HG02981 (cell line): ENCODE measurements around the gene RNASEH2A.
A peak's percentile ranks its signal among the peaks of the same experiment; 100 is the strongest.

Experiments
- ATAC-seq: cut with Tn5 transposase; IDR thresholded peaks from one replicate; pipeline ENCODE4 v1.9.1; 2021; ENCODE audit warnings: mild to moderate bottlenecking, moderate library complexity; ENCODE audit not compliant: unreplicated experiment

The RNASEH2A gene

DNA sequence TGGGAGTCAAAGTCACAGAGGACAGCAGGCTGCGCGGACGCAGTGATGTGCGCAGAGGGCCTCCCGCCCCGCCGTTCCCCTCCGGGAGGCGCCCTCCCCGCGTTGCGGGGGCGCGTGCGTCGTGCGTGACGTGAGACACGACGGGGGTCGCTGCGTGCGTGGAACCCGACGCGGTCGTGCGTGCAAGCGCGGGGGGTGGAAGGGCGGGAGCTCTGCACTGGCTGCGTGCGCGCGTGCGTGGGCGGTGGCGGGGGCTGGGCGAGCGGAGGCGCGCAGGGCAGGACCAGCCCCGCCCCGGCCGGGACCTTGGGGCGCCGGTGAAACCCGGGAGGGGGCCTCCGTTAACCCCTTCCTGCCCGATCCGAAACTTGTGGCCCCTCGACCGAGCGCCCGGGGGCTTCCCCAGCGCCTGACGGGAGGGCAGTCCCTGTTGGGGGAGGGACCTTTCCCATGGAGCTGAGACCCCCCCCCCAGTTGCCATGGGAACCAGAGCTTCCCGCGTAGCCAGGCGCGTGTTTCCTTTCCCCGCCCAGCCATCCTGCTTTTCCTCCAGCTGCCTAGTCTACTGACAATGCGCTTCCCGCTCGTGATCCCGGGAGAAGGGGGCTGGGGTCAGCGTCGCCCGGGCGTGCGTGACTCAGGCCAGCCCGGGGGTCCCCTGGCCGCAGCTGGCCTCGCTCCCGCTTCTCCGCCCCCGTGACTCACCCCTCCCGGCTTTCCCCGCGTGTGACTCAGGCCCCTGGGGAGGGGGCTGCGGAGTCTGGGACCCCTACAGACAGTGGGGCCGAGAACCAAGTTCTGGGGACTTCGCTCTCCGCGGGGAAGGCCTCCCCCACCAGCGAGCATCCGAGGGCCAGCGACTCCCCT lies 23.7 kb upstream of the RNASEH2A start:
- ATAC-seq, result peak; percentile 36

DNA sequence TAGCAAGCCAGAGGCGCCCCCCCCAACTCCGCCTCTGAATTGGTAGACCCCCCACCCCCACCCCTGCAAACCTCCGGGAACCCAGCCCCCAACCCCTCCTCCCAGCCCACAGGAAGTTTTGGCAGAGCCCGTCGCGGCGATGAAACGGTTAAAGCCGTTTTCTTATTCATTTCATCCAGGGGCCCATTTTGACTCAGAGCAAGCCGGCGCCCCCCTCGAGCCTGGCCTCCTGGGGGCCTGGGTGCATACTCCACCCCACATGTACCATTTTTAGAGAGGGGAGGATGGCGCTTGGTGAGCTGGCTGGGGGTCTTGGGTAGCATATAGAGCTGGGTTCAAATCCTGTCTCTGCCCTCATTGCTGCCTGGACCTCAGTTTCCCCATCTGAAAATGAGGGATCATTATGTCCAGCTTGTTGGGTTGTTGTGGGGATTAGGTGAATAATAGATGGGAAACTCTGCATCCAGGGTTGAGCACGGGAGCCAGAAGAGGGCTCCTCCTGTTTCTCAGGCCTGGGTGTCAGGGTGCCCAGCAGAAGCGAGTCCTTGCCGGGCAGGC lies 23.0 kb upstream of the RNASEH2A start:
- no peak for ATAC-seq

DNA sequence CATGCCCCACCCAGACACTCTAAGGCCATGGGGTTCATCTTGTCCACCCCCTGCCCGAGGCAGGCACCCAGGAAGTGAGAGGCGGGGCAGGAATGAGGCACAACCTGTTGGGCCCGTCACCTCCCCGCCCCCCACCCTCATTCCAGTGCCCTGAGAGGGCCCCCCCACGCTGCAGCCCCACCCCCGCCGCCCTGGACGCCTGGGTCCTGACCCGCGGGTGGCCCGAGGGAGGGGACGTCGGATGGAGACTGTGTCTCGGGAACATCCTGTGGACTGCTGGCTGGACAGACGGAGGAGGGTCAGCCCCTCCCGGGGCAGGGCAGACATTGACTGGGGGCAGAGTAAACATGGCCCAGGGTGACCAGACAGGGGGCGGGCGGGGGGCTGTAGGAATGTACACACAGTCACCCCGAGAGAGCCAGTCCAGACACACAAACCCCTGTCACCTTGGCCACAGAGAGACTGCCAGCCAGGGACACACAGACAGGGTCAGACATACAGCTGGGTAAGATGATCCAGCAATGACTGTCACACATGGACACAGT lies 22.5 kb upstream of the RNASEH2A start:
- no peak for ATAC-seq

DNA sequence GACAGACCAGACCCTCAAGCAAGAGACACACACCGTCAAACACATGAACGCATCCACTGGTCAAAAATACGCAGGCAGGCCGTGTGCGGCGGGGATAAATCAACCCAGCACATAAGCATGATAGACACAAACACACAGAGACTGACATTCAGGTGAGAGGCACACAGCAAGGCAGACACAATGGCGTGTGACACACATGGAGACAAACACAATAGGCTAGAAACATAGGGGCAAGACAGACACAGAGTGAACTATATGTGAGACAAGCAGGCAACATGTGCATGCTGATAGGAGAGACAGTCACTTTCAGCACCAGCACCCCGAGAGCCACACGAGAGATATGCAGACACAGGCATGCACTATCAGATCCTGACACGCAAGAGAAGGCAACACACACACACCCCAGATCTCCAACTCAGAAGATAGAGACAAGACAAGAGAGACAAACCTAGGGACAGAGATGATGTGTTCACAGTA lies 22.0 kb upstream of the RNASEH2A start:
- no peak for ATAC-seq

DNA sequence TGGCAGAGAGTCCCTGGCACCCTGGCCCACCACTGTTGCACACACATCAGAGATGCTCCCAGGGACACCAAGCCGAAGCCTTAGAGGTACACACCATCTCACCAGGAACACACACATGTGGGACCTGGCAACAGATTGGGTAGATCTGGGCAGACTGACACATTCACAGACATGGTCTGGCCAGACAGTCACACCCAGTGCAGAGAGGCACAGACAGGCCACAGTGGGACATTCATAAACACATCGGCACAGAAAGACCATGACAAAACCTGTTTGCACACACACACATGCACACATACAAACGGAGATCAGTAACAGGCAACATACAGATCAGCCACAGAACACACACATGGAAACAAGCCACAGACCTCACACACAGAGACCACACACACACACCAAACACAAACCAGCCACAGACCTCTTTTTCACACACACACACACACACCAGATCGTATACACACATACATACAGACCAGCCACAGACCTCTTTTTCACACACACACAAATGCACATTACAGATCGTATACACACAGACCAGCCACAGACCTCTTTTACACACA lies 21.4 kb upstream of the RNASEH2A start:
- no peak for ATAC-seq

DNA sequence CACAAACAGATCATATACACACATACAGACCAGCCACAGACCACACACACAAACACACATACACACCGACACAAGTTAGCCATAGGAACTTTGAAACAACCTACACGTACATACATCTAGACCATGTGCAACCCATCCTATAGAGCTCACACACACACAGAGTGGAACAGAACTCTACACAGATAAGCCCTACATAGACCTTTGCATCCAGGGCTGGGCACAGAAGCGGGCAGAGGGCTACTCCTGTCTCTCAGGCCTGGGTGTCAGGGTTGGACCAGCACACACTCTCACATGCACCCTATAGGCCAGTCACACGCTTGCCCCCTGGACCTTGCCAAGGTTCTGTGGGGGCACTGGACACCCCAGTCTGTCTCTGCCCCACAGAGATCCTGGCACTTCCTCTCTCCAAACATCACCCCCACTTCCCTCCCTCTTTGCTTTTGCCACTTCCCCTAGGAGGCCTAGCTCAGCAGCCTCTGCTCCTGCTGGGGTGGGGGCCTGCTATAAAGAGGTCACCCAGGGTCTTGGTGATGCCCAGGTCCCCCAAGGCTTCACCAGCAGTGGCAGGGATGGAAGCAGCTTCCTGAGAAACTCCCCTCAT lies 20.9 kb upstream of the RNASEH2A start:
- ATAC-seq, result no peak

DNA sequence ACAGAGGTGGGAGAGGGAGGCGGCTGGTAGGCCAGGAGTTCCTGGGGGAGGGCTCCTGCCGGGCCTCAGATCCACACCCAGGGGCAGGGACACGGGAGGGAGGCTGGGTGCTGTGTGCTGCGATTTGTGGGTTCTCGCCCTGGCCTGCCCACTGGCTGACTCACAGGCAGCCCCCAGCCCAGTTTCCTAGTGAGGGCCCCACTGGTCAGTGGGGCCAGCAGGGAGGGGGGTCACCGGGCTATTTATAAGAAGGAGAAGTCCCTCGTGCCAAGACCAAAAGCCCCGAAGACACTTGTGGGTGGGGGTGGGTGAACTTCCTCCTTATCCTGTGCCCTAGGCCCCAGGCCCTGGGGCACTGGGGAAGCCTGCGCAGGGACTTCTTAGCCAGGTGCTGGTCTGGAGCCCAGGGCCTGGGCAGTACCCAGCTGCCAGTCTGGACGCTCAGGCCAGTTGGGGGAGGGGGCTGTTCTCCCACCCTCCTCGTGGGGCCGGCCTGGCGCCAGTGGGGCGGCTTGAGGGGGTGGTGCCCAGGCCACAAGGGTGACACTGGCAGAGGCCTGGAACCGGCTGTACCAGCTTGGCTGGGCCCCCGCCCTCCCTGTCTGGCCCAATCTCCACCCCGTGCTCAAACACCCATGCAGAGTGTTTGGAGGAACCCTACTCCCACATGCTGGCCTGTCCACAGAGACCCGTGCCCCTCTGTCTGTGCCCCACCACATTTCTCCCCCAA lies 20.1 kb upstream of the RNASEH2A start:
- no peak for ATAC-seq

DNA sequence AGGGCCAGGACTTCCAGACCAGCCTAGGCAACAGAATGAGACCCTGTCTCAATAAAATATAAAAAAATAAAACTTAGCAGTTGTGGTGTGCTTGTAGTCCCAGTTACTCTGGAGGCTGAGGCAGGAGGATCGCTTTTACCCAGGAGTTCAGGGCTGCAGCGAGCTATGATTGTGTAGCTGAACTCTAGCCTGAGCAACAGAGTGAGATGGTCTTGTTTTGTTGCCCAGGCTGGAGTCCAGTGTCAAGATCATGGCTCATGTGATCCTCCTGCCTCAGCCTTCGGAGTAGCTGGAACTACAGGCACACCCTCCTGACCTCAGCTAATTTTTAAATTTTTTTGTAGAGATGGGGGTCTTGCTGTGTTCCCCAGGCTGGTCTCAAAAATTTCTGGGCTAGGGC lies 19.4 kb upstream of the RNASEH2A start:
- ATAC-seq, result no peak

DNA sequence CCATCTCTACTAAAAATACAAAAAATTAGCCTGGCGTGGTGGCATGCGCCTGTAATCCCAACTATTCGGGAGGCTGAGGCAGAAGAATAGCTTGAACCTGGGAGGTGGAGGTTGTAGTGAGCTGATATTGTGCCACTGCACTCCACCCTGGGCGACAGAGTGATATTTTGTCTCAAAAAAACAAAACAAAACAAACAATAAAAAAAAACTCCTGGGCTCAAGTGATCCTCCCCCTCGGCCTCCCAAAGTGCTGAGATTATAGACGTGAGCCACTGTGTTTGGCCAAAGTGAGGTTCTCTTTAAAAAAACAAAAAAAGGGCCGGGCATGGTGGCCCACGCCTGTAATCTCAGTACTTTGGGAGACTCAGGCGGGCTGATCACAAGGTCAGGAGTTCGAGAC lies 18.9 kb upstream of the RNASEH2A start:
- no peak for ATAC-seq

DNA sequence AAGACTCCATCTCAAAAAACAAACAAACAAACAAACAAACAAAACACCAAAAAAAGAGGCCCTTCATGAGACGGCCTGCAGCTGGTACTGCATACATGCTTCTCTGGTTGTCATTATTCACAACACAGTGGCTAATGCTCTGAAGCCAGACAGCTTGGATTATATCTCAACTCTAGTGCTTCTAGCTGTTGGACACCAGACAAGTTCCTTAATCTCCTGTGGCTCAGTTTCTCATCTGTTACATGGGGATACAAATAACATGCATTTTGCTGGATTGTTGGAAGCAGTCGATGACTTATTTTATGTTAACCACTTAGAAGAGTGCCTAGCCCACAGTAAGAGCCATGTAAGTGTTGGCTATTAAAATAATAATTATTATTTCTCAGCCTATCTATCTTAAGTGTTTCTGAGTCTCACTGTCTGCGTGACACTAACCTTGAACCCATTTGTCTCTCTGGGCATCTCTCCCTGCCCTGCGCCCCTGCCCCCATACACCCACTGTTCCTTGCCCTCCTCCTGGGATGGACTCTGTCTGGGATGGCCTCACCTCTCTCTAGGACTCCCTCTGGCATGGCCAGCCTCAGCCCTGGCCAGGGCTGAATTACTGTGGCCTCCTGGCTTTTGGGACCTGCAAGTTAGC lies 18.2 kb upstream of the RNASEH2A start:
- no peak for ATAC-seq

DNA sequence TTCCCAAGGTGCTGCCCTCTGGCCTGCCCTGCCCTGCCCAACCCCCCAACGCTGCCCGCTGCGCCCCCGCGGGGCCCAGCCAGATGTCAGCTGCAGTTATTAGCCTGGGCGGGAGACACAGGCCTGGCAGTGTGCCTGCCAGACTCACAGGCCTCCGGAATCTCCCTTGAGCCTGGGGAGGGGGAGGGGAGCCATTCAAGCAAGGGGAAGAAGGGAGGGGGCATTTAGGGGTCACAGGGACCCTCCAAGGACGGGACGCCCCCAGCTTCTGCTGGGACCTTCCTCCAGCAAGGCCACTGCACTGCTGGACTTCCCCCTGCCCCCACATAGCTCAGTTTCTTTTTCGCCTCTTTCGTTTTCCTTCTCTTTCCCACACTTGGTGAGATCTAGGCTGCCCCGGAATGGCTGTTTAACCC lies 17.7 kb upstream of the RNASEH2A start:
- ATAC-seq, result no peak

DNA sequence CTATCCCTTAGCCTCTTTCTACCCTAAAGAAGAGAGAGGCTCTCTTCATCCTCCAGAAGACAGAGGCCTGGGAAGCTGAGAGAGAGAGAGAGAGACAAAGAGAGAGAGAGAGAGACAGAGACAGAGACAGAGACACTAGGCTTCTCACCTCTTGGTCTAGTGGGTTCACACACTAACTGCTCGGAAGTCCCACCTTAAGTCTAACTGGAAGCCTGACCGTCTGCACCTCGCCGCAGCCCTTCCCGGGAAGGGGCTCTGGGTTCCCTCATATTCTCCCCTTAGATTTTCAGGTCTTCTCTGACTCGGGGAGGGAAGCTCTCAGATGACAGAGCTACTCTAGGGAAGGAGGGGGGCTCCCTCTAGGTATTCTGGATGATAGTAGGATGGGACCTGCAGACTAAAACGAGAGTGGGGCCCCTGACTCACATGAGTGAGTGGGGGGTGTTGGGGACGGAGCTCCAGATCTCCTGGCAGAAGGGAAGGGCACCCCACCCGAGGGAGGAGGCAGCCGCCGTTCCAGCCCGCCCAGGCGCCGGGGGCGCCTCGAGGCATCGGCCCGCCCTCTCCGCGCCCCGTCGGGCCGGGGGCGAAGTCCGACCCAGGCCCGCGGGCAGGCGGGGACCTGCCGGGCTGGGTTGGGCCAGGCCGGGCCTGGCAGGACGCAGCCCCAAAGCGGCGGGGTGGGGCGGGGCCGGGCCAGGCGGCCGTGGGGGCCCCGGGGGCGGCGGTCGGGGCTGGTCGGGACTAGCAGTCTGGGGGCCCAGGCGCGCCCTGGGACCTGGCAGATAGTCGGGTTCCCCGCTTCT lies 17.1 kb upstream of the RNASEH2A start:
- ATAC-seq, result no peak

DNA sequence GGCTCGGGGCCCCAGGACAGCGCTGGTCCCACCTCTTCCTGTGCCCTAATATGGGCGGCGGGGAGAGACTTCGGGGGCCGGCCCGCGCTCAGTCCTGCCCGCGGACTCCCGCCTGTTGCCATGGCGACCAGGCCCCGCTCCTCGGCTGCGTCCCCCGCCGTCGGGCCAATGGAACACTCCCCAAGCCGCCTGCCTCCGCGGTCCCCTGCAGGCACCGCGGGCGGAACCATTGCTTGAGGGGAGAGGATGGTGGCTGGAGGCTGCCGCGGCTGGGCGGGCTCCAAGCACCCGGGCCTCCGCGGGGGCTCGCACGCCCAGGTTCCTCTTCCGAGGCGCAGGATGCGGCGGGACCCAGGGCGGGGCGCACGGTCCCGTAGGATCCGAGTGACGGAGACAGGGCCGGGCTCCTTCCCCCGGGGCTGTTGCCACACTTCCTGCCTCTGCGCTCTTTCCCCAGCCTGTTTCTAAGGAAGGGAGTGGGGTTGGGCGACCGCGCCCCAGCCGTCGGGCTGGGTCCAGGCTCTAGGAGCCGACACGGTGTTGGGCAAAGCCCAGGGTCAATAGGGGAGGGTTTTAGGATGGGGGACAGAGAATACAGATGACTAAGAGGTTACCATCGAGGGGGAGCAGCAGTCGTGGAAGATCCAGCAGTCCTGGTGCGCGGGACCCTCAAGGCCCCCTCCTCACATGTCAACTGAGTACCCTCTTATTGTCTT lies 16.3 kb upstream of the RNASEH2A start:
- ATAC-seq, result peak; percentile 40

DNA sequence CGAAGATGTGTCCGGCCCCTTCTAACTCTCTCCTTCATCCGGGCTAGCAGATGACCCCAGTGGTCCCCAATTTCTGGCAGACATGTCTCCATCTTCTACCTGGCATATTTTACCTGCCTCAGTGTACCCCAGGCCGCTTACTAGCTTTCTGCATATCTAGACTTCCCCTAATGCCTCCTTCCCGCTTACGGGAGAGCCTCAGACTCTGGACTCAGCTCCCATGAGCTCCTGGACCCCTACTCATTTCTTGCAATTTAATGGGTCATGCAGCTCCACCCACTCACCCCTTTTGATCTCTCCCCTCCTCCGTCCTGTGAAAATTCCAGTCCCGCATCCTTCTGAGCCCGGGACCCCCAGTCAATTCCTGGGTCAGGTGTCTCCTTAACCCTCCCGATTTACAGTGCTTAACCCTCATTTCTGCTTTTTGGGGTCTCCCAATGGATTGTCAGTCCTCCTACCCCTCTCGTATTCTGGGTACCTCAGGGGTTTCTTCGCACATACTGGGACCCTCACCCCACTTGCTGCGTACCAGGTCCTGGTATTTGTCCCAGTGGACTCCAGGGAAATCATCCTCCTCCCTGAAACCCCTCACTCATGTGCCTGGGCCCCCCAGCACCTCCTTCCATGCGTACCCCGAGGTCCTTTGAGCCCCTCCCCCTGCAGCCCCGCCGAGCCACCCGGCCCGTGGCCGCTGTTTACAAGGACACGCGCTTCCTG lies 15.6 kb upstream of the RNASEH2A start:
- ATAC-seq, result no peak

DNA sequence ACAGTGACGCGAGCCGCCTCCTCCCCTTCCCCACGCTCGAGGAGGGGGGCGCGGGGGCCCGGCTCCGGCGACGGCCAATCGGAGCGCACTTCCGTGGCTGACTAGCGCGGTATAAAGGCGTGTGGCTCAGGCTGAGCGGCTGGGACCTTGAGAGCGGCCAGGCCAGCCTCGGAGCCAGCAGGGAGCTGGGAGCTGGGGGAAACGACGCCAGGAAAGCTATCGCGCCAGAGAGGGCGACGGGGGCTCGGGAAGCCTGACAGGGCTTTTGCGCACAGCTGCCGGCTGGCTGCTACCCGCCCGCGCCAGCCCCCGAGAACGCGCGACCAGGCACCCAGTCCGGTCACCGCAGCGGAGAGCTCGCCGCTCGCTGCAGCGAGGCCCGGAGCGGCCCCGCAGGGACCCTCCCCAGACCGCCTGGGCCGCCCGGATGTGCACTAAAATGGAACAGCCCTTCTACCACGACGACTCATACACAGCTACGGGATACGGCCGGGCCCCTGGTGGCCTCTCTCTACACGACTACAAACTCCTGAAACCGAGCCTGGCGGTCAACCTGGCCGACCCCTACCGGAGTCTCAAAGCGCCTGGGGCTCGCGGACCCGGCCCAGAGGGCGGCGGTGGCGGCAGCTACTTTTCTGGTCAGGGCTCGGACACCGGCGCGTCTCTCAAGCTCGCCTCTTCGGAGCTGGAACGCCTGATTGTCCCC lies 14.9 kb upstream of the RNASEH2A start, which contains the start of gene JUNB:
Gene JUNB (plus strand): TSS at position 142 of the 706 bp plus-strand sequence. CDS start 286 bp downstream, at position 428.
- ATAC-seq, result peak; percentile 29

DNA sequence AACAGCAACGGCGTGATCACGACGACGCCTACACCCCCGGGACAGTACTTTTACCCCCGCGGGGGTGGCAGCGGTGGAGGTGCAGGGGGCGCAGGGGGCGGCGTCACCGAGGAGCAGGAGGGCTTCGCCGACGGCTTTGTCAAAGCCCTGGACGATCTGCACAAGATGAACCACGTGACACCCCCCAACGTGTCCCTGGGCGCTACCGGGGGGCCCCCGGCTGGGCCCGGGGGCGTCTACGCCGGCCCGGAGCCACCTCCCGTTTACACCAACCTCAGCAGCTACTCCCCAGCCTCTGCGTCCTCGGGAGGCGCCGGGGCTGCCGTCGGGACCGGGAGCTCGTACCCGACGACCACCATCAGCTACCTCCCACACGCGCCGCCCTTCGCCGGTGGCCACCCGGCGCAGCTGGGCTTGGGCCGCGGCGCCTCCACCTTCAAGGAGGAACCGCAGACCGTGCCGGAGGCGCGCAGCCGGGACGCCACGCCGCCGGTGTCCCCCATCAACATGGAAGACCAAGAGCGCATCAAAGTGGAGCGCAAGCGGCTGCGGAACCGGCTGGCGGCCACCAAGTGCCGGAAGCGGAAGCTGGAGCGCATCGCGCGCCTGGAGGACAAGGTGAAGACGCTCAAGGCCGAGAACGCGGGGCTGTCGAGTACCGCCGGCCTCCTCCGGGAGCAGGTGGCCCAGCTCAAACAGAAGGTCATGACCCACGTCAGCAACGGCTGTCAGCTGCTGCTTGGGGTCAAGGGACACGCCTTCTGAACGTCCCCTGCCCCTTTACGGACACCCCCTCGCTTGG lies 14.1 kb upstream of the RNASEH2A start:
- ATAC-seq, result no peak

DNA sequence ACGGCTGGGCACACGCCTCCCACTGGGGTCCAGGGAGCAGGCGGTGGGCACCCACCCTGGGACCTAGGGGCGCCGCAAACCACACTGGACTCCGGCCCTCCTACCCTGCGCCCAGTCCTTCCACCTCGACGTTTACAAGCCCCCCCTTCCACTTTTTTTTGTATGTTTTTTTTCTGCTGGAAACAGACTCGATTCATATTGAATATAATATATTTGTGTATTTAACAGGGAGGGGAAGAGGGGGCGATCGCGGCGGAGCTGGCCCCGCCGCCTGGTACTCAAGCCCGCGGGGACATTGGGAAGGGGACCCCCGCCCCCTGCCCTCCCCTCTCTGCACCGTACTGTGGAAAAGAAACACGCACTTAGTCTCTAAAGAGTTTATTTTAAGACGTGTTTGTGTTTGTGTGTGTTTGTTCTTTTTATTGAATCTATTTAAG lies 13.5 kb upstream of the RNASEH2A start:
- ATAC-seq, result no peak
